OCI-LY7 (cell line): ENCODE results near the gene PDZD7. TPM values are rescaled to one million over a fixed set of nuclear protein-coding genes. Genes with fewer than 3 reads are reported as not detected.
A peak's percentile ranks its signal among the peaks of the same experiment; 100 is the strongest.

ENCODE experiments used
- BruUV-seq: library from RNA; stranded (reverse); fragments of 400-500 nt; replicated peaks from 2 replicates; lab custom pipeline; 2021; lab: Mats Ljungman, UMichigan
- CTCF ChIA-PET: fragments of 300-600 bp; sonication (Branson Sonifier 250); formaldehyde crosslinking; loops from one replicate; lab custom pipeline; 2022; ENCODE audit warnings: antibody characterized with exemption; ENCODE audit not compliant: unreplicated experiment; lab: Charles Lee
- POLR2A ChIA-PET: fragments of 300-600 bp; sonication (Branson Sonifier 250); formaldehyde crosslinking; loops from one replicate; lab custom pipeline; 2022; ENCODE audit warnings: antibody characterized with exemption; lab: Charles Lee
- DNase-seq: peaks from one replicate; pipeline ENCODE4 v3.0.0-alpha.2; 2015; ENCODE audit warnings: low spot score
- H2AFZ ChIP-seq: fragments of 200-600 bp; sonication (generic), shearing (Covaris generic); 2 replicates; pipeline ENCODE4 v1.6.1; 2014; ENCODE audit warnings: mild to moderate bottlenecking, antibody characterized with exemption, low read length, moderate library complexity
- H3K27ac ChIP-seq: fragments of 200-600 bp; sonication (generic); 2 replicates; pipeline ENCODE4 v1.5.1; 2014; ENCODE audit warnings: mixed run types, low read depth, mild to moderate bottlenecking, moderate library complexity, low read length, inconsistent platforms; ENCODE audit not compliant: poor library complexity, severe bottlenecking
- H3K36me3 ChIP-seq: fragments of 200-600 bp; sonication (generic); 2 replicates; pipeline ENCODE4 v1.6.1; 2014; ENCODE audit warnings: mild to moderate bottlenecking, antibody characterized with exemption, low read length, moderate library complexity, mixed read lengths; ENCODE audit not compliant: insufficient read depth
- H3K4me1 ChIP-seq: fragments of 200-600 bp; sonication (generic); 2 replicates; pipeline ENCODE4 v1.5.1; 2014; ENCODE audit warnings: mild to moderate bottlenecking, low read length; ENCODE audit not compliant: insufficient read depth, poor library complexity, severe bottlenecking
- H3K4me2 ChIP-seq: fragments of 200-600 bp; sonication (generic); 2 replicates; pipeline ENCODE4 v1.6.1; 2014; ENCODE audit warnings: mild to moderate bottlenecking, low read length
- H3K4me3 ChIP-seq: fragments of 200-600 bp; sonication (generic); 2 replicates; pipeline ENCODE4 v1.5.1; 2014; ENCODE audit warnings: mild to moderate bottlenecking, low read depth, low read length; ENCODE audit not compliant: poor library complexity, severe bottlenecking
- H3K79me2 ChIP-seq: fragments of 200-600 bp; sonication (generic); 2 replicates; pipeline ENCODE4 v1.6.1; 2016; ENCODE audit warnings: low read depth, mild to moderate bottlenecking, low read length, moderate library complexity, mixed read lengths; ENCODE audit not compliant: insufficient read depth
- H3K9me2 ChIP-seq: fragments of 200-600 bp; sonication (generic); 2 replicates; pipeline ENCODE4 v1.6.1; 2016; ENCODE audit warnings: mild to moderate bottlenecking, low read length, mixed read lengths; ENCODE audit not compliant: insufficient read depth
- H3K9me3 ChIP-seq: fragments of 200-600 bp; sonication (generic); 2 replicates; pipeline ENCODE4 v1.6.1; 2014; ENCODE audit warnings: mild to moderate bottlenecking, mixed run types, low read length, mixed read lengths
- H4K20me1 ChIP-seq: fragments of 200-600 bp; sonication (generic); 2 replicates; pipeline ENCODE4 v1.6.1; 2014; ENCODE audit warnings: mild to moderate bottlenecking, antibody characterized with exemption, low read length, moderate library complexity, mixed read lengths; ENCODE audit not compliant: insufficient read depth
- CTCF ChIP-seq: fragments of 200-600 bp; sonication (generic); conservative IDR thresholded peaks from 2 replicates; pipeline ENCODE4 v1.5.1; 2014; ENCODE audit warnings: mild to moderate bottlenecking, antibody characterized with exemption, low read length, moderate library complexity, mixed read lengths
- EZH2phosphoT487 ChIP-seq: fragments of 200-600 bp; sonication (generic); IDR thresholded peaks from 2 replicates; pipeline ENCODE4 v1.6.1; 2018; ENCODE audit warnings: low read depth, borderline replicate concordance, mild to moderate bottlenecking, mixed run types, antibody characterized with exemption, low read length, moderate library complexity, mixed read lengths
- intact Hi-C: fragments of 100-400 bp; cut with micrococcal nuclease; formaldehyde crosslinking; loops from one replicate; pipeline ENCODE4 v1.10.0; 2022; ENCODE audit not compliant: unreplicated experiment
- total RNA-seq, 2 experiments: library from RNA; depleted of rRNA in 1 of 2; stranded (reverse); fragments of >200 nt in 1 of 2; shearing (Covaris generic) in 1 of 2; gene quantifications; 2 replicates each; pipeline ENCODE4 v1.2.3, GENCODE V29; 2014 to 2022

PDZD7 gene
- total RNA-seq, 2 experiments from 2014 or later = 1.6 to 2.1 TPM

GRCh38 chr10:101030496-101031127 is 317 bp downstream of the PDZD7 start:
- ChIA-PET POLR2A (interaction anchor here (0.6 kb wide), 1 partner anchor 41 kb away, joined by 3 read pairs; no protein-coding TSS in a partner anchor), CTCF (interaction anchor here (0.6 kb wide), 2 partner anchors 31 to 1216 kb away, joined by 3 to 4 read pairs; partner anchors contain the start of gene KAZALD1)
- H3K4me1 ChIP-seq = no peaks in the 10 kb centered on the region
- no peaks in the 10 kb centered on the region for H3K79me2 ChIP-seq
- TF ChIP-seq EZH2phosphoT487 = no peak
- TF ChIP-seq CTCF = no peak
- DNase-seq = no peak
- no peaks in the 10 kb centered on the region for H3K9me3 ChIP-seq
- peak overlapping the region; percentile 38 for H3K4me3 ChIP-seq
- no peak overlapping the region for H3K27ac ChIP-seq
- no TSS peak for BruUV-seq
- H2AFZ ChIP-seq = no peak overlapping the region
- H3K36me3 ChIP-seq = no peaks in the 10 kb centered on the region
- H4K20me1 ChIP-seq = no peaks in the 10 kb centered on the region; the same call in 1 of the 2 replicates
- no peaks in the 10 kb centered on the region for H3K9me2 ChIP-seq
- peak overlapping the region; percentile 65 for H3K4me2 ChIP-seq
- intact Hi-C loops = no loop called here

GRCh38 chr10:101029520-101030295 is 1.2 kb downstream of the PDZD7 start:
- Histone ChIP-seq H3K9me3 (no peaks in the 10 kb centered on the region), H3K27ac (no peak overlapping the region), H4K20me1 (no peaks in the 10 kb centered on the region; the same call in 1 of the 2 replicates), H3K79me2 (no peaks in the 10 kb centered on the region), H3K9me2 (no peaks in the 10 kb centered on the region), H3K36me3 (no peaks in the 10 kb centered on the region), H3K4me2 (no peak overlapping the region), H3K4me1 (no peaks in the 10 kb centered on the region), H2AFZ (no peak overlapping the region), H3K4me3 (no peak overlapping the region)
- TF ChIP-seq CTCF (no peak), EZH2phosphoT487 (no peak)
- BruUV-seq = no TSS peak
- POLR2A ChIA-PET = no interaction called here
- CTCF ChIA-PET = interaction anchor here (0.6 to 1.5 kb wide), 3 partner anchors 11 to 1216 kb away, joined by 3 read pairs; no protein-coding TSS in a partner anchor
- intact Hi-C loops = no loop called here
- no peak for DNase-seq
